ENCODE data around the gene NUP214. TPM values are rescaled to one million over a fixed set of nuclear protein-coding genes. Genes with fewer than 3 reads are reported as not detected.

Gene NUP214
- total RNA-seq, 1 experiment from 2014 or later: 35.5 TPM

DNA sequence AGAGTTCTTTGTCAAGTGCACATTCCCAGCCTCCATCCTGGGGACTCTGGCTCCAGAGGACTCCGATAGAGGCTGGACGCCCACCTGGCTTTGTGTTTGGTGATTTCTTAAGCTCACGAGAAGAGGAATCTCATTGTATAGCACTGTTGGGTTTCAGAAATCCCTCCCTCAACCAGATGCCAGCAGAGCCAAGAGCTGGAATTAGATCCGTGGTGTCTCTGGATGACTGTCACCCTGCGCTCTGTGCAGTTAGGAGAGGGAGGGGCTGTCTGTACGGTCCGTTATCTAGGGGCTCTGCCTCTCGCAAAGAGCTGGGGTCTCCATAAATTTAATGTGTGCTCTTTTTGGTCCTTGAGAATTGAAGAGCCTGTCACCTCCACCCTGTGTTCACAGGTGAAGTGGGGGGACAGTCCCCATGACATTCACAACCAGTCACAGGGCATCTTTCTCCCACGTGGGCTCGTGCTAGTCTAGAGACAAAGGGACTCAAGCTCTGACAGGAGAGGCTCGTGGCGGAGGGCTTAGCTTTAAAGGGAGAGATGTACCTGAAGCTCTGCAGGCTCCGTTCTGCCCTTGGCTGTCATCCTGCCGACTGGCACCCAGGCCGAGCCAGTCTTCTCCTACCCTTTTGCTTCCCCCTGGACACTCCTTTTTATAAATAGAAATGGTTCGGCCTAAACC is 109.6 kb downstream of the NUP214 start:
- Histone ChIP-seq H3K4me2 (ENCODE audit: low read length) (no peak overlapping the region), H3K9me3 (ENCODE audit: control insufficient read depth in 1 of 2, insufficient read depth in 1 of 2, low read depth in 1 of 2, low read length in 2 of 2) (no peaks in the 10 kb centered on the region), H2AFZ (ENCODE audit: low read depth, low read length, poor library complexity, severe bottlenecking) (no peak overlapping the region), H3K36me3 (ENCODE audit: control insufficient read depth in 1 of 2, insufficient read depth in 2 of 2, low read length in 2 of 2) (peaks cover 18 to 22% of the 10 kb centered on the region in 2 experiments; a peak in 3 of 4 replicates), H3K9ac (ENCODE audit: low read length) (no peak overlapping the region), H3K27me3 (ENCODE audit: insufficient read depth, low read length) (no peaks in the 10 kb centered on the region), H3K4me1 (ENCODE audit: control insufficient read depth in 1 of 2, insufficient read depth in 2 of 2, low read length in 2 of 2) (0 out of 4 replicates have a peak, but pooled peaks cover 0 to 3% of the 10 kb centered on the region in 2 experiments), H3K9me2 (ENCODE audit: insufficient read depth) (no peaks in the 10 kb centered on the region), H3K4me3 (replicated peaks in 1 of 2; ENCODE audit: low read depth in 1 of 2, low read length in 2 of 2) (no peak overlapping the region), H3K27ac (ENCODE audit: low read depth, low read length) (no peak overlapping the region), H4K20me1 (ENCODE audit: insufficient read depth) (no peaks in the 10 kb centered on the region), H3K79me2 (ENCODE audit: insufficient read depth, low read length) (no peaks in the 10 kb centered on the region)
- no TSS peak for BruUV-seq (replicated peaks)
- ChIA-PET CTCF (no interaction called here), RAD21 (ENCODE audit: low non-redundant PET in 1 of 2, low total read pairs in 2 of 2, uncharacterized antibody in 2 of 2, unreplicated experiment in 2 of 2) (no interaction called here), POLR2A (no interaction called here)
- DNase-seq (ENCODE audit: low read depth, low spot score) (no peak), ATAC-seq (no peak)
- TF ChIP-seq ZFX (IDR thresholded peaks at IDR 0.05) (0 out of 2 replicates have a peak, but pooled peaks have one; percentile 4), EGR1 (IDR thresholded peaks at IDR 0.05; ENCODE audit: low read depth) (no peak)
- intact Hi-C loops (cut with micrococcal nuclease): no loop called here

DNA sequence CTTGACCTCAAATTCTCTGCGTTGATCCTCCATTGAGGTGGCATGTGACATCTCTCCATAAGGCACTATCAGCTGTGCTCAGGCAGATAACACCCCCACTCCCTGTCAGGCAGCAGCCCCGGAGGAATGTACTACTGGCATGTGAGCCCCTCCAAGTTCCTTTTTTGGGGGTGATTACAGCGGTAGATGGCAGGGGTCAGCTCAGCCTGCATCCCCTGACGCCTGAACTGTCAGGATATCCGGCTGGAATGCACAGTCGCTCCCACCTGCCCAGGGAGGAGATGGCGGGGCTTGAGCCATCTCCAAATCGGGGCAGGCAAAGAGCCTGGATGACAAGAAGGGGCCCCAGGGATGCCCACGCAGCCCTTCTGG is 110.1 kb downstream of the NUP214 start:
- TF ChIP-seq ZNF274 (IDR thresholded peaks at IDR 0.05; ENCODE audit: low read depth, low read length) (no peak), TCF7L2 (IDR thresholded peaks at IDR 0.05; ENCODE audit: borderline replicate concordance, extremely low read depth, insufficient read depth, insufficient read length) (no peak), POLR2A (IDR thresholded peaks at IDR 0.05; ENCODE audit: borderline replicate concordance, extremely low read depth, insufficient read depth, insufficient read length) (no peak), RAD21 (IDR thresholded peaks at IDR 0.05; ENCODE audit: low read depth) (no peak), ZFX (IDR thresholded peaks at IDR 0.05) (0 out of 2 replicates have a peak, but pooled peaks have one; percentile 2), POLR2AphosphoS5 (IDR thresholded peaks at IDR 0.05; ENCODE audit: low read depth, low read length) (no peak), CBX3 (IDR thresholded peaks at IDR 0.05; ENCODE audit: low read depth) (no peak)
- TF ChIP-seq, protein P1, sequence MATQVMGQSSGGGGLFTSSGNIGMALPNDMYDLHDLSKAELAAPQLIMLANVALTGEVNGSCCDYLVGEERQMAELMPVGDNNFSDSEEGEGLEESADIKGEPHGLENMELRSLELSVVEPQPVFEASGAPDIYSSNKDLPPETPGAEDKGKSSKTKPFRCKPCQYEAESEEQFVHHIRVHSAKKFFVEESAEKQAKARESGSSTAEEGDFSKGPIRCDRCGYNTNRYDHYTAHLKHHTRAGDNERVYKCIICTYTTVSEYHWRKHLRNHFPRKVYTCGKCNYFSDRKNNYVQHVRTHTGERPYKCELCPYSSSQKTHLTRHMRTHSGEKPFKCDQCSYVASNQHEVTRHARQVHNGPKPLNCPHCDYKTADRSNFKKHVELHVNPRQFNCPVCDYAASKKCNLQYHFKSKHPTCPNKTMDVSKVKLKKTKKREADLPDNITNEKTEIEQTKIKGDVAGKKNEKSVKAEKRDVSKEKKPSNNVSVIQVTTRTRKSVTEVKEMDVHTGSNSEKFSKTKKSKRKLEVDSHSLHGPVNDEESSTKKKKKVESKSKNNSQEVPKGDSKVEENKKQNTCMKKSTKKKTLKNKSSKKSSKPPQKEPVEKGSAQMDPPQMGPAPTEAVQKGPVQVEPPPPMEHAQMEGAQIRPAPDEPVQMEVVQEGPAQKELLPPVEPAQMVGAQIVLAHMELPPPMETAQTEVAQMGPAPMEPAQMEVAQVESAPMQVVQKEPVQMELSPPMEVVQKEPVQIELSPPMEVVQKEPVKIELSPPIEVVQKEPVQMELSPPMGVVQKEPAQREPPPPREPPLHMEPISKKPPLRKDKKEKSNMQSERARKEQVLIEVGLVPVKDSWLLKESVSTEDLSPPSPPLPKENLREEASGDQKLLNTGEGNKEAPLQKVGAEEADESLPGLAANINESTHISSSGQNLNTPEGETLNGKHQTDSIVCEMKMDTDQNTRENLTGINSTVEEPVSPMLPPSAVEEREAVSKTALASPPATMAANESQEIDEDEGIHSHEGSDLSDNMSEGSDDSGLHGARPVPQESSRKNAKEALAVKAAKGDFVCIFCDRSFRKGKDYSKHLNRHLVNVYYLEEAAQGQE (IDR thresholded peaks at IDR 0.05; ENCODE audit: low read depth): no peak
- Histone ChIP-seq H4K20me1 (ENCODE audit: insufficient read depth) (no peaks in the 10 kb centered on the region), H3K27ac (ENCODE audit: low read depth, low read length) (no peak overlapping the region), H3K4me2 (ENCODE audit: low read length) (no peak overlapping the region), H3K9me2 (ENCODE audit: insufficient read depth) (no peaks in the 10 kb centered on the region), H3K79me2 (ENCODE audit: insufficient read depth, low read length) (no peaks in the 10 kb centered on the region), H3K27me3 (ENCODE audit: insufficient read depth, low read length) (no peaks in the 10 kb centered on the region), H3K4me1 (ENCODE audit: control insufficient read depth in 1 of 2, insufficient read depth in 2 of 2, low read length in 2 of 2) (0 out of 4 replicates have a peak, but pooled peaks cover 0 to 3% of the 10 kb centered on the region in 2 experiments), H3K9me3 (ENCODE audit: control insufficient read depth in 1 of 2, insufficient read depth in 1 of 2, low read depth in 1 of 2, low read length in 2 of 2) (no peaks in the 10 kb centered on the region), H3K36me3 (ENCODE audit: control insufficient read depth in 1 of 2, insufficient read depth in 2 of 2, low read length in 2 of 2) (peaks cover 17 to 18% of the 10 kb centered on the region in 2 experiments; a peak in 3 of 4 replicates), H3K9ac (ENCODE audit: low read length) (no peak overlapping the region), H3K4me3 (replicated peaks in 1 of 2; ENCODE audit: low read depth in 1 of 2, low read length in 2 of 2) (no peak overlapping the region), H2AFZ (ENCODE audit: low read depth, low read length, poor library complexity, severe bottlenecking) (no peak overlapping the region)
- DNase-seq (ENCODE audit: low read depth, low spot score) (no peak), ATAC-seq (no peak)
- BruUV-seq (replicated peaks): no TSS peak
- ChIA-PET RAD21 (ENCODE audit: low non-redundant PET in 1 of 2, low total read pairs in 2 of 2, uncharacterized antibody in 2 of 2, unreplicated experiment in 2 of 2) (no interaction called here), POLR2A (no interaction called here), CTCF (no interaction called here)
- intact Hi-C loops (cut with micrococcal nuclease): no loop called here
